Ammon's horn (tissue), 1 donor: Measurements from ENCODE around the gene PCSK2.

Experiments
- DNase-seq: peaks from one replicate; pipeline ENCODE4 v3.0.0-alpha.2; 2016; ENCODE audit warnings: low spot score

Gene PCSK2

DNA sequence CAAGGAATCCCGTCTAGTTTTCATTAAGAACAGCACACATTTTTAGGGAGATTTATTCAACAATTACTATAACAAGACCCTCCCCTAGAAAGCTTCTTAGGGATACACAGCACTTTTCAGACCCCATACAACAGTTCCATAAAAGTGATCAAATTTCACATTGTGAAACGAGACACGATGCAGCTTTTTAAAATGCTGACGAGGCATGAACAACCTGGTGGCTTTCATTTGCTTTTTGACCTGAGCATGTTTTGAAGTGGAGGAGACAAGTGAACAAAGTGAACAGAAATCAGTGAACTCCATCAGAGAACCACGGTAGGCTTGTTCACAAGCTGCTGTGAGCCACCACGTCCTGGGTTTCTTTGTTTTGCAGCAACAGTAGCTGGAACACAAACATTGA lies 112.2 kb downstream of the PCSK2 start:
- DNase-seq: no peak

- no peak for DNase-seq
These were observed 116.3 kb downstream of the PCSK2 start for GRCh38 chr20:17343091-17343490.

DNA sequence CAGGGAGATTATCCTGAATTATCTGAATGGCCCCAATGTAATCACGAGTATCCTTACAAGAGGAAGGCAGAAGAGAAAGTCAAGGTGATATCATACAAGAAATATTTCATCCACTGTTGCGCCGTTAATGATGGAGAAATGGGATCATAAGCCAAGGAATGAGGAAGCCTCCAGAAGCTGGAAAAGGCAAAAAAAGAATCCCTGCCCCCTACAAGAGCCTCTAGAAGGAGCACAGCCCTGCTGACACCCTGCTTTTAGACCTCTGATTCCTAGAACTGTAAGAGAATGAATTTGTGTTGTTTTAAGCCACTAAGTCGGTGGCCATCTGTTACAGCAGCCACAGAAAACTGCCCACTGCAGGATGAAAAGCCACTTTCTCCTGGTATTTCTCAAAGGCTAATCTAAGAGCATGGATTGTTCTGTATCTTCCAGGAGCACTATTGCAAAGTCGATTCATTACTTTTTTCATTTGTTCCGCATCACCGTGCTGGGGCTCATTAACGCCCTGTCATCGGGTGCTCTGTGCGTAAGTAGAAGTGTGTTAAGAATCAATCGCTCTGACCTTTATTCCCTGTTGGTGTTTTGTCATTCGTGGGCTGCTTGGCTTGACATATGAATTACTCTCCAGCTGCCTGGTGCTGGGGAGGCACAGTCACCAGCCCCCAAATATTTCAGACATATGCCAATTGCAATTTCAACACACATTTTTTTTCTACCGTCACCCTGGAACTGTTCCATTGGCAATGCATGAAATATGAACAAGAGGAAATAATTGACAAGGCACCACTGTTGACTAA lies 117.0 kb downstream of the PCSK2 start:
- peak; percentile 38 for DNase-seq

GRCh38 chr20:17344790-17345189 lies 118.0 kb downstream of the PCSK2 start:
- no peak for DNase-seq

DNA sequence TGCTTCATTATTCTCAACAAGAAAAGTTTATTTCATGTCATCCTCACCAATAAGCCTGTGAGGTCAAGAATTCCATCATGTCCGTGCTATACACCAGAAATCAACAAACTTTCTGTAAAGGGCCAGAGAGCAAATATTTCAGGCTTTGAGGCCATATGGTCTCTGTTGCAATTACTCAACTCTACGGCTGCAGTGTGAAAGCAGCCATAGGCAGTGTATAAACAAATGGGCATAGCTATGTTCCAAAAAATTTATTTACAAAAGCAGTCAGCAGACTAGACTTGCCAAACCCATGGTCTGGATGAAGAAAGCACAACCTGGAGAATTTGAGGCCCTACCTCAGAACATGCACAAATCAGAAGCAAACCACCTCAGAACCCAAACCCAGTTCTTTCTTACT lies 118.5 kb downstream of the PCSK2 start:
- DNase-seq: no peak

DNA sequence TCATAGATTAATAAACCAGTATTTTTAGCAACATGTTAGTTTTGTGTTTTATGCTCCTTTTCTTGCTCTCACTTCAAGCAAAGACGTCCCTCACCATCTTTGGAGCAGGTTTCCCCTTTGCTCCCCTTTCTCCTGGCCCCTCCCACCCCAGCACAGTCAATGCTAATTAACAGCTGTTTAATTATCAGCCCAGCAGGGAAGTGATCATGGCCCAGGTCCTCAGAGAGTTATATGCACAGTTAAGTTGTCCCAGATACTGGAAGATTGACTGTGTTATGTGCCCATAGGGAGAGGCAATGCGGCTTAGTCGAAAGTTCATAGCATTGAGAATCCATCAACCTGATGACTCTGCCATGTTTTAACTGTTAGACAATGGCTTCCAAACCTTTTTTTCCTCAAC lies 123.5 kb downstream of the PCSK2 start:
- DNase-seq: no peak

DNA sequence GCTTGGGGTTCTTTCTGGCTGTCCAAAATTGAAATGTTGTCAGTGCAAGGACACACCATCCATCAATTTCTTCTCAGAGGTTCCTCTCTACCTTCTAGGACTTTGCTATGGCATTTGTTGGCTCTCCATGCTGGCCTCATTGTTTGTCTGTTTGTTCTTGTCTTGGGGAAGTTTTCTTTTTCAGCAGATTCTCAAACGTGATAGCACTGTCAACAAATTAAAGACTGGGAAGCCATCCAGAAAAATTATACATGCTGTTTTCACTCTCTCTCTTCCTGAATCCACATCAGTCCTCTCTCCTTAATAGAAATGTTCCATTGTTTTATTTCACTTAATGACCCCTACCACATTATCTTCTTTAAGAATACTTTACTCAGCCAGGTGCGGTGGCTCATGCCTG lies 130.4 kb downstream of the PCSK2 start:
- no peak for DNase-seq

GRCh38 chr20:17358854-17359253 lies 132.0 kb downstream of the PCSK2 start:
- no peak for DNase-seq

- no peak for DNase-seq
These were observed 137.8 kb downstream of the PCSK2 start for GRCh38 chr20:17364681-17365080.

DNA sequence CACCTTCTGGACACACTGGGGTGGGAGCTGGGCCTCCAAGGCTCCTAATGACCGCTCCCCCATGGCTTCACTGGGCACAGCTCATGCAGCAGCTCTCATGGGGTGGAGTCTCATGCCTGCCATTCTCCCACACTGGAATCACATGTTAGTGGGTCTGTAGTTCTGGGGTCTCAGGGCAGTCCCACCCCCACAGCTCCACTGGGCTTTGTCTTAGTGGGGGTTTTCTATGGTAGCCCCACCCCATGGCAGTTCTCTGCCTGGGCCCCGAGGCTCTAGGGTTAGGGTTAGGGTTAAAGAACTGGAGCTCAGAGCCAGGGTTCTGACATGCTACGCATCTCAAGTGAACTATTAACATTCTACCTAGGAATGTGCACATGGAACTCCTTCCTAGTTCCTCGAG lies 139.0 kb downstream of the PCSK2 start:
- DNase-seq: no peak

DNA sequence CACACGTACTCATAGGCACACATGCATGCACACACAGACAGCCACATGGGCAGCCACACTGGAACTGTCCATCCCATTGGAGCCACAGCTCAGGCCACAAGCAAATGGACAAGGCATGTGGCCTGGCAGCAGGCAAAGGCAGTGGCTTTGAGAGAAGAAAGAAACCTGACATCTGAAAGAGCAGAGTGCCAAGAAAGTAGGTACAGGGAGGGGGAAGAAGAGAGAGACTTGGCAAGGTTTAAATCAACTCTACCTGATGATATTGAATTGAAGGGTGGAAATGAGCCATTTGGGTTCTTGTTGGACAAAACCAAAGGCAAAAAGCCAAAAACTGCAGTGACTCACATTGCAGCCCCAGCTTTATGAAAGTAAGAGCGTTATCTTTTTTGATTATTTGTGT lies 142.7 kb downstream of the PCSK2 start:
- no peak for DNase-seq

- DNase-seq: no peak
These were observed 146.1 kb downstream of the PCSK2 start for GRCh38 chr20:17372806-17373440.

DNA sequence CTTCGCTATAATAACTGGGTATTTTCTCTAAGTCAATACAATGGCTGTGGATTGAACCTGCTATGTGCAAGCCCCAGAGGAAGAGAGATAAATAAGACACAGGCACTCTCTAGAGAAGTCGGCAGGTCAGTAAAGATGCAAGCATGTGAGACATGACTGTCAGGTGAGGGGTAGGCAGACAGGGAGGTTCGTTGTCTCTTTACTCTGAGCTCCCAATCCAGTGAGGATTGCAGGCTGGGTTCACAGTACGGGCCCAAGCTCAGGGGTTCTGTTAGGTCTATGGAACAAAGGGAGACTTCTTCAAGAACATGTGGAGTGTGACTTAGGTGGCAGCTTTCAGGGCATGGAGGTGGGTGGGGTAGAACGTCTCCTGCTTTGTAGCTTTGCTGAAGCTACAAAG lies 147.2 kb downstream of the PCSK2 start:
- no peak for DNase-seq

DNA sequence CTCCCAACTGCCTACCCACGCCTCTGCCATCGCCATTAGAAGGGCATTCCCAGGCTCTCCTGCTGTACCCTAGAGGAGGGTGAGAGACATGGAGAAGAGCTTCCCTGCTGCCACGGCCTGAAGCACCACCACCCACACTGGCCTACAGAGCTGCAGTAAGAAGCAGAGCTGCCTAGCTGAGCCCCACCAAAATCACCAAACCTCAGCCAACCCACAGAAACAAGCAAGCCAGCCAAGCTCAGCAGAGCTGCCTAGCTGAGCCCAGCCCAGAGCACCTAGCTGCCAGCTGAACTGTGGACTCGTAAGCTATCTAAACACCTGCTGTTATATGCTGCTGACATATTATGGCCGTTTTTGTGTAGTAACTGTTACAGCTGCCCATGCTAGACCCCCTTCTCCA lies 149.2 kb downstream of the PCSK2 start:
- DNase-seq: no peak

DNA sequence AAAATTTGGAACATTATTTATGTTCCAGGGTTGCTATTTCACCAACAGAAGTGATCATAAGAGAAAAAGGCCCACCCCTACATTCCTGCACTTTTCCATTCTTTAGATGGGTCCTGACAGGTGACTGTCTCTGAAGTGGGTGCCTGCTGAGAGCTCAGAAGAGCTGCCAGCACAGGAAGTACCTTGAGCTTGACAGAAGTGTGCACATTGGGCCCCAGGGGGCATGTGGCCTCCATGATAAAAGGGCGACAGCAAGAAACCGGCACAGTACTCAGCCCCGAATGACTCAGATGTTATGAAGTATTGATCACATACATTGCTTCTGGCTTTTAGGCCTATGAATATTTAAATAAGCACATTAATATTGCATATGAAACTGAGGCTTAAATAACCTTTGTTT lies 150.4 kb downstream of the PCSK2 start:
- DNase-seq: no peak

DNA sequence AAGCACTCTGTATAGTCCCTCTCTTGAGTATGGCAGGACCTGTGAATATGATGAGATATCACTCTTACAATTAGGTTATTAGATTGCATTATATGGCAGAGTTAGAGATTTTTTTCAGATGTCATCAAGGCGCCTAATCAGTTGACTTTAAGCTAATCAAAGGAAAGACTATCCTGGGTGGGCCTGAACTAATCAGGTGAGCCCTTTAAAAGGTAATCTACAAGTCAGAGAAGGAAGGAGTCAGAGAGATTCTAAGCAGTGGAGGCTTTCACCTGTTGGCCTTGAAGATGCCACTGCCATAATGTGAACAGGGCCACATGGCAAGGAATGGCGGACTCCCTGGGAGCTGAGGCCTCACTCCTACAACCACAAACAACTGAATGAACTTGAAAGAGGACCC lies 152.8 kb downstream of the PCSK2 start:
- no peak for DNase-seq

DNA sequence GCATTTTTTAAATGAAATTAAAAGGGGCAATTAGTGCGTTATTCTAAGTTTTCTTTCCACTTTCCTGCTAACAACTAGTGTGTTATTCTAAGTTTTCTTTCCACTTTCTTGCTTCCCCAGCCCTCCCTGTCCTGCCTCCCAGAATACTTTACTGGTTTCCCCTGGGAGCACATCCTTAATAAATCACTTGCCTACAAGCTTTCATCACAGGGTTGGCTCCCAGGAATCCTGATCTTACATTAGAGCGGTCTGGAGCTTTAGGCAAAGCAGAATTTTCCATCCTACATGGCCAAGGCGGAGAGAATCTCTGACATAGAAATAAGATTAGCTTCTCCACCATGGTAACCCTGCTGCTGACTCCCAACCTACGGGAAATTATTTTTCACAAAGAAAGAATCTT lies 154.0 kb downstream of the PCSK2 start:
- no peak for DNase-seq

- peak; percentile 17 for DNase-seq
These were observed 154.9 kb downstream of the PCSK2 start for GRCh38 chr20:17381724-17382123.

- DNase-seq: no peak
These were observed 159.0 kb downstream of the PCSK2 start for GRCh38 chr20:17385798-17386197.

- no peak for DNase-seq
These were observed 163.8 kb downstream of the PCSK2 start for GRCh38 chr20:17390655-17391054.

DNA sequence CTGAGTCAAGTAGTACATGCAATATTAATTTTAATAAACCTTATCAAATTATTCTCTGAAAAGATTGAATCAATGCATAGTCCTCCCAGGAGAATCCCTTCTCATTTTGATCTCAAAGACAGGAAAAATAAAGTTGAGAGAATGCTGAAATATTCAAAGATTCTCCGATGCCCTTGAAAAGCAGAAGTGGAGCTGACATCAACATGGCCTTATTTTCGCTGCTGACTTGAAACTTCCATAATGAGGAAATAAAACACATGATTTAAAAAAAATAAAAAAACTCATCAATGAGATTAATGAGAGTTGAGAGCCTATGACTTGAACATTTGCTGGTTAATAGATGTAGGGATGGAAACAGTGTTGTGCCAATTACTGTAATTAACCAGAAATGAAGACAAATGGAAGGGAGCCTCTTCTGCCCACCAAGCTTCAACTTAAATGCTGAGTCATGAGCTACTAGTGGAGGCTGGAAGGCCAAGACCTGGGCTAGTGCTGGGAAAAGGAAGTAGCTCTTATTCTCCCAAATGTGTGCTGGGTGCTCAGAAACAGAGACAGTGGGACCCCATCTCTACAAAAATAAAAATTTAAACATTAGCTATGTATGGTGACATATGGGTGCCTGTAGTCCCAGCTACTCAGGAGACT lies 164.4 kb downstream of the PCSK2 start:
- no peak for DNase-seq

GRCh38 chr20:17394411-17394810 lies 167.6 kb downstream of the PCSK2 start:
- no peak for DNase-seq

- DNase-seq: no peak
These were observed 168.9 kb downstream of the PCSK2 start for GRCh38 chr20:17395729-17396128.
